ENCODE data around the gene GHRL.
"Not testable (repeated sequence)": the region's sequence is repeated elsewhere in the genome, so short reads cannot be mapped to it uniquely, and the experiment has no call there.

The GHRL gene

GRCh38 chr3:10322352-10322710 is 29.6 kb upstream of the GHRL start:
- FAIRE-seq = no peak

DNA sequence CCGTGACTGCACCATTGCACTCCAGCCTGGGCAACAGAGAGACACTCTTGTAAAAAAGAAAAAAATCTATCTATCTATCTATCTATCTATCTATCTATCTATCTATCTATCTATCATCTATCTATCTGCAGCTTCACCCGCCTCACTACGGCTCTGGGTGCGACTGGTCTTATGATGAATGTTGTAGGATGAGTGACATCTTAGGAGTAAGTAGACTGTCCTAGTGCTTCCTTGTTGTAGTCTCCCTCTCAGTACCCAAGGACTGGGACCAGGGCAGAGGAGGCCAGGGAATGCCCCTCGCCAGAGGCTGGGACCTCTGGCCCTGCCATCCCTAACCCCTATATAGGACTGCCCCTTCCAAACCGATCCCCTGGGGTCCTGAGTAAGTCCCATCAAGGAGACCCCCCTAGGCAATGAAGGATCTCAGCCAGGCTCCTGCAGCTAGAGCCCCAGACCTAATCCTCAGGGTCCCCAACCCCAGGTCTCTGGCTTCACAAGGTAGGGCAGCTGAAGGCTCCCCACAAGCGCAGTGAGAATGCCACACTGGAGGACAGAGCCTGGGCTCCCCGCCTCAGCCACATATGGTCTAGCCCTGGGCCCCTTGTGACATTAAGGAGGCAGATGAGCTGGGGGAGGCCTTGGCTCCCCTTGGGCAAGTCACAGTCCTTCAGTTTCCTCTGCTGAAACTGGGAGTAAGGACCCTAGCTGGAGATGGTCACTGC is 29.0 kb upstream of the GHRL start:
- FAIRE-seq = no peak

DNA sequence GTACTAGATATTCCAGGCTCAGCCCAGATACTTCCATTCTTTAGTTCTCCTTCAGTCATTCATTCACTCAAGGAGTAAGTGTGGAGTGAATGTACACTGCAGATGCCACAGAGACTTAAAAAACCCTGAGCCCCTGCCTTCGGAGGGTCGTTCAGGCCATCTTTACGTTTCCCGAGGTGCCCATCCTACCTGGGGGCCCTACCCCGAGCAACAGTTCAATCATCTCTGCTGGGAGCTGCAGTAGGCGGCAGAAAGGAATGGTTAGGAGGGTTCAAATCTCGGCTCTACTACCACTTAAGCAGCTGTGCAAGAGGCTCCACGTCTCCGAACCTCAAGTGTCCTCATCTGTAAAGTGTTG is 27.6 kb upstream of the GHRL start:
- FAIRE-seq = no peak

DNA sequence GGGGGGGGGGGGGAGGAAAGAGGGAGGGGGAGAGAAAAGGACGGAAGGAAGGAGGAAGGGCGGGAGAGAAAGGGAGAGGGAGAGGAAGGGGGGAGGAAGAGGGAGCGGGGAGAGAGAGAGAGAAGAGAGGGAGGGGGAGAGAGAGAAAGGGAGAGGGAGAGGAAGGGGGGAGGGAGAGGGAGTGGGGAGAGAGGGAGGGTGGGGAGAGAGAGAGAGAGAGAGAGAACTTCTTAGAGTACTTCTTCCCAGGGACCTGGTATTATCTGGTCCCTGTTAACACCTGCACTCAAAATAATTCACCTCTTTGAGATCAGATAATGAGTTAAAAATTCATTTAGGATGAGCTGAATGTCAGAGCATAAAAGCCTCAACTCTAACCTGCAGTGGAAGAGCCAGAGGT is 27.1 kb upstream of the GHRL start:
- no peak for FAIRE-seq

GRCh38 chr3:10319251-10319650 is 26.5 kb upstream of the GHRL start:
- FAIRE-seq = no peak

DNA sequence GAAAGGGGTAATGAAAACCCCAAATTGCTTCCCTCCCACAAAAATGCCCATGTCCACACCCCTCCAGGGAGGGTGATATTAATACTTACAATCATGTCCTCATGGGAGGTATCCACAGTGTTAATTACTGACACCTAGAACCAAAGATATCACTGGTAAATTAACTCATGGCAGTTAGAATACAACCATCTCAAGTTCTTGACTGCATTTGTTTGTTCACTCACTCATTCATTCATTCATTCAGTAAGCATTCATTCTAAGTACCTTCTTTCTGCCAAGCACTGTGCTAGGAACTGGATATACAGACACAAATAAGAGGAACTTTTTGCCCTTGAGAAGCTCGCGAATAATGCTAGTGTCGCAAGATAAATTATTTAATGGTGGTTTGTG is 25.2 kb upstream of the GHRL start:
- FAIRE-seq = no peak

DNA sequence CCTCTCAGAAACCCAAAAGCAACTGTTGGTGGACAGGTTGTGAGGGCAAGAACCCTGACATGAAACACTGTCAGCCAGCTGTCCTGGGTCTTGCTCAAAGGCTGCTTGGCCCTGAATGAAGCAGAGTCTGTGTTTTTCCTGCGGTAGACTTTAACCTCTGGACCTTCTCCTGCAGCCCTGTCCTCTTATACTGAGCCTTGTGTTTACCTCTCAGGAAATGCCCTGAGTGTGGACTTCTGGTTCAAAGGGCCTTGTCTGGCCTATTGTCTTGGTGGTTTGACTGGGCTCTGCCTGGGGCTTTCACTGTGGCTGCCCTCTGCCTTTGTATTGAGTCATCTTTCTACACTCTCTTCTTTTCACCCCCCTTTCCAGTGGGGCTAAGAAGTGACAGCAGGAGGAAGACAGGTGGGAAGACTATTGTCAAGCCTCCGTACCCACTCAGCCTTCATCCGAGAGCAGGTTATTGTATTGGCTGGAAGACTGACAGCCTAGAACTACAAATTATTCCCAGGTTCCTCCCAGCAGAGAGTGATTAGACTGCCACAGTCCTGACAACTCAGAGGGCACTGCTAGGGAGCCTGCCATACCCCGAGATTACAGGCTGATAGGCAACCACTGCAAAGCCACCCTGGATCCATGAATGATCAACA is 24.7 kb upstream of the GHRL start:
- no peak for FAIRE-seq

GRCh38 chr3:10315771-10316344 is 23.1 kb upstream of the GHRL start:
- no peak for FAIRE-seq

GRCh38 chr3:10315101-10315500 is 22.4 kb upstream of the GHRL start:
- FAIRE-seq = no peak

- FAIRE-seq = no peak
Observed at GRCh38 chr3:10312861-10313260, 20.1 kb upstream of the GHRL start.

GRCh38 chr3:10312391-10312790 is 19.6 kb upstream of the GHRL start:
- no peak for FAIRE-seq

DNA sequence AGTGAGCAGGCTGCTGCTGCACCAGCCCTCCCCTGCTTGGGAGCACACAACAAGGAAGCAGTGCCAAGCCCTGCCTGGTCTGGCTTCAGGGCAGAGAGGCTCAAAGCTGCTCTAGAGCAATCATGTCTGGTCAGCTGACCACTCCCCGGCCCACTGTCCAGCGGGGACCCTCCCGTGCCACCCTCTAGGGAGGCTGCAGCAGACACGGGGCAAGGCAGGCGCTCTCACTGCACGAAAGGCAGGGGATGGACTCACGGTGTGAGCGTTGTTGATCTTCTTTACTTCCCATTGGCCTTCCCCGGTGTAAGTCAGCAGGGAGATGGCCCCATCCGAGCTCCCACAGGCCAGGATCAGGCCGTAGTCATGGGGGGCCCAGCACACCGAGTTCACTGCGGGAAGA is 19.0 kb upstream of the GHRL start:
- no peak for FAIRE-seq

GRCh38 chr3:10310578-10310977 is 17.8 kb upstream of the GHRL start:
- no peak for FAIRE-seq

GRCh38 chr3:10309736-10310135 is 17.0 kb upstream of the GHRL start:
- no peak for FAIRE-seq

GRCh38 chr3:10308678-10309077 is 15.9 kb upstream of the GHRL start:
- FAIRE-seq = no peak

DNA sequence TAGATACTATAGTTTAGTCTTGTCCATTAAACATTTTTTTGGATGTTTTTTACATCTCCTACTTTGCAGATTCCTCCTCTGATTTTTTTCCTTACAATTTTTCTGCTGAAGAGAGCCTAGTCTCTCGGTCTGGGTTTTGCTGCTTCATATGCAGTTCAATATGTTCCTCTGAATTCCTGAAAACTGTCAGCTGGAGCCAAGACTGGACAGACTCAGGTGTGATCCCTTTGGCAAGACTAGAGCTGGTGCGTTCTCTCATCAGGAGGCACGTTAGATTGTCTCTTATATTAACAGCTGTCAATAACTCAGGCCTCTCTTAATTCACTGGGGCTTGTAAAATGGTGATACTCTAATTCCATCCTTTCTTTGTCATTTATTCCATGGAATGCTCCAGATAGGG is 13.4 kb upstream of the GHRL start:
- no peak for FAIRE-seq

GRCh38 chr3:10305331-10305902 is 12.7 kb upstream of the GHRL start:
- FAIRE-seq = no peak

GRCh38 chr3:10304905-10305304 is 12.2 kb upstream of the GHRL start:
- no peak for FAIRE-seq

- no peak for FAIRE-seq
Observed at GRCh38 chr3:10303785-10304184, 11.0 kb upstream of the GHRL start.

- FAIRE-seq = no peak
Observed at GRCh38 chr3:10303105-10303504, 10.4 kb upstream of the GHRL start.

- FAIRE-seq = no peak
Observed at GRCh38 chr3:10300087-10300486, 7.3 kb upstream of the GHRL start.

DNA sequence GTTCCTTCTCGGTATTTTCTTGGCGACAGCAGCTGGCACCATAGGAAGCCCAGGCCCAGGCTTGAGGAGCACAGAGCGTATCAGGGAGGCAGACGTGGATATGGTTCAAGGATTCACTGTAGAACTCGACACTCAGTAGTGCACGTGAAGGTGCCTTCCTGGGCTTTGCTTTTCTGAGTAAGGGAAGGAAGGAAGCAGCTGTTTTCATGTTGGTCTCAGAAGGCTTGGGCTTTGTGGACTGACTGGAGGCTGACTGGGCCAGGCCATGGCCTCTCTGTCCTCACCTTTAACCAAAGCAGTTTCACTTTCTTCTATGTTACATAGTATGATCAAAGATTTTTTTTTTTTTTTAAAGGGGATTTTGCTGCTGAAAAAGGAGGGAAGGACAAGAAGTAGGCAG is 6.9 kb upstream of the GHRL start:
- FAIRE-seq = no peak

- FAIRE-seq = no peak
Observed at GRCh38 chr3:10299175-10299574, 6.4 kb upstream of the GHRL start.

GRCh38 chr3:10298064-10298463 is 5.3 kb upstream of the GHRL start:
- FAIRE-seq = not testable (repeated sequence)

Data from islet of Langerhans (tissue), 1 donor.